Glutamatergic neuron (in vitro differentiated cells): ENCODE results near the gene KIF12. TPM values are rescaled to one million over a fixed set of nuclear protein-coding genes. Genes with fewer than 3 reads are reported as not detected.
"Not testable (repeated sequence)": the region's sequence is repeated elsewhere in the genome, so short reads cannot be mapped to it uniquely, and the experiment has no call there.

Source experiments
- DNase-seq: peaks from one replicate; pipeline ENCODE4 v3.0.0; 2022
- H3K27ac Mint-ChIP-seq: one replicate; pipeline ENCODE4 v1.8.0; 2020; ENCODE audit warnings: mild to moderate bottlenecking, mixed read lengths, inconsistent platforms; ENCODE audit not compliant: unreplicated experiment
- H3K27me3 Mint-ChIP-seq: one replicate; pipeline ENCODE4 v1.8.0; 2020; ENCODE audit warnings: mild to moderate bottlenecking, moderate library complexity, mixed read lengths, inconsistent platforms; ENCODE audit not compliant: unreplicated experiment
- H3K36me3 Mint-ChIP-seq: one replicate; pipeline ENCODE4 v1.8.0; 2020; ENCODE audit warnings: mild to moderate bottlenecking, mixed read lengths, inconsistent platforms; ENCODE audit not compliant: unreplicated experiment
- H3K4me1 Mint-ChIP-seq: one replicate; pipeline ENCODE4 v1.8.0; 2020; ENCODE audit warnings: mild to moderate bottlenecking, low read depth, mixed read lengths, inconsistent platforms; ENCODE audit not compliant: unreplicated experiment
- H3K4me3 Mint-ChIP-seq: one replicate; pipeline ENCODE4 v1.8.0; 2020; ENCODE audit warnings: mild to moderate bottlenecking, mixed read lengths, inconsistent platforms; ENCODE audit not compliant: unreplicated experiment
- H3K9me3 Mint-ChIP-seq: one replicate; pipeline ENCODE4 v1.8.0; 2020; ENCODE audit warnings: mild to moderate bottlenecking, moderate library complexity, mixed read lengths, inconsistent platforms; ENCODE audit not compliant: unreplicated experiment
- total RNA-seq: library from RNA; stranded (reverse); fragmentation: NEBNext Ultra II Directional; extraction: Animal tissue kit (Norgen Biotek cat#: 25700); gene quantifications from one replicate; pipeline ENCODE4 v1.2.1, GENCODE V29; 2021; ENCODE audit not compliant: unreplicated experiment
- TF ChIP-seq, protein P1 (sequence below): fragments of 200-600 bp; sonication (generic); IDR thresholded peaks from one replicate; pipeline ENCODE4 v1.5.0; 2021; ENCODE audit not compliant: partially characterized antibody, unreplicated experiment

KIF12 gene
- total RNA-seq, 1 donor from 2014 or later: 0.93 TPM

DNA sequence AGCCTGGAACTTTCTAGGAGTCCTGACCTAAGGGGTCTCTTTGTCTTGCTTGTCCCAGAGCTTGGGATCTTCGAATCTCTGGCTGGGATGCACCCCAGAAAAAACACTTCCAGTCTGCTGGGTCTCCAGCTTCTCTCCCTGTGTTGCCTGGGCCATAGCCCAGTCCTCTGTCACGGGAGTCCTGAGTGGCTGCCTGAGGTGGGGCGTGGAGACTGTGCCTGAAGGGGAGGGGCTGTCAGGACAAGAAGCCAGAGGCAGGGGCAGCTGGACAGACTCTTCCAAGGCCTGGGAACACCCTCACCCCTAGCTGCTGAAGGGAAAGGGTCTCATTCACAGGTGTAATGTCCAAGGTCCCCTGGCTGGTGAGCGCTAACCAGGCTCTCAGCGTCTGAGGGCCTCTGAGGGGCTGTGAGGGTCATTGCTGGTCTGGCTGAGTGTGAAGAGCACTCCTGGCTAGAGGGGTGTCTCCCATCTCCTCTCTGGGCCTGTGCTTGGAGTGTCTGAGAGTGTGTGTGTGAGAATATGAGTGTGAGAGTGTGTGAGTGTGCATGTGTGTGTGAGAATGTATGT lies 35.8 kb upstream of the KIF12 start:
- TF ChIP-seq, protein P1, sequence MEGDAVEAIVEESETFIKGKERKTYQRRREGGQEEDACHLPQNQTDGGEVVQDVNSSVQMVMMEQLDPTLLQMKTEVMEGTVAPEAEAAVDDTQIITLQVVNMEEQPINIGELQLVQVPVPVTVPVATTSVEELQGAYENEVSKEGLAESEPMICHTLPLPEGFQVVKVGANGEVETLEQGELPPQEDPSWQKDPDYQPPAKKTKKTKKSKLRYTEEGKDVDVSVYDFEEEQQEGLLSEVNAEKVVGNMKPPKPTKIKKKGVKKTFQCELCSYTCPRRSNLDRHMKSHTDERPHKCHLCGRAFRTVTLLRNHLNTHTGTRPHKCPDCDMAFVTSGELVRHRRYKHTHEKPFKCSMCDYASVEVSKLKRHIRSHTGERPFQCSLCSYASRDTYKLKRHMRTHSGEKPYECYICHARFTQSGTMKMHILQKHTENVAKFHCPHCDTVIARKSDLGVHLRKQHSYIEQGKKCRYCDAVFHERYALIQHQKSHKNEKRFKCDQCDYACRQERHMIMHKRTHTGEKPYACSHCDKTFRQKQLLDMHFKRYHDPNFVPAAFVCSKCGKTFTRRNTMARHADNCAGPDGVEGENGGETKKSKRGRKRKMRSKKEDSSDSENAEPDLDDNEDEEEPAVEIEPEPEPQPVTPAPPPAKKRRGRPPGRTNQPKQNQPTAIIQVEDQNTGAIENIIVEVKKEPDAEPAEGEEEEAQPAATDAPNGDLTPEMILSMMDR: no peak
- Mint-ChIP-seq H3K4me3 (no peak overlapping the region), H3K27ac (no peak overlapping the region), H3K9me3 (peaks cover 8% of the 10 kb centered on the region), H3K4me1 (no peaks in the 10 kb centered on the region), H3K27me3 (peaks cover 3% of the 10 kb centered on the region), H3K36me3 (peaks cover 14% of the 10 kb centered on the region)
- DNase-seq: no peak

DNA sequence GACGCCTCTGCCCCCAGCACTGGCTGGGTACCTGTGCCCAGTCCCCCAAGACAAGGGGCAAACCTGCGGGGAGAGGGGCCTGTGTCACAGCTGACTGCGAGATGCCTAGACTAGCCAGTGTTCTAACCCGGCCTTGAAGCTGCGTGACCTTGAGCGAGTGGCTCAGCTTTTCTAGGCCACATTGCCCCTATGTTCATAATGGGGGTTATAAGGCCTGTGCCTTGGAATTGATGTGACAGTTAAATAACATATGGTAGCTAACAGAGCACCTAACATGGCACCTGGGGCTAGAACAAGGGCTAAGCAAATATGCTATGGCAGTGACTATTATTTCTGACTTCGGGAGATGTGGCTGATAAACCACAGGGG lies 33.4 kb upstream of the KIF12 start:
- Mint-ChIP-seq H3K27me3 (peaks cover 5% of the 10 kb centered on the region), H3K9me3 (peaks cover 5% of the 10 kb centered on the region)
- TF ChIP-seq, protein P1: no peak

DNA sequence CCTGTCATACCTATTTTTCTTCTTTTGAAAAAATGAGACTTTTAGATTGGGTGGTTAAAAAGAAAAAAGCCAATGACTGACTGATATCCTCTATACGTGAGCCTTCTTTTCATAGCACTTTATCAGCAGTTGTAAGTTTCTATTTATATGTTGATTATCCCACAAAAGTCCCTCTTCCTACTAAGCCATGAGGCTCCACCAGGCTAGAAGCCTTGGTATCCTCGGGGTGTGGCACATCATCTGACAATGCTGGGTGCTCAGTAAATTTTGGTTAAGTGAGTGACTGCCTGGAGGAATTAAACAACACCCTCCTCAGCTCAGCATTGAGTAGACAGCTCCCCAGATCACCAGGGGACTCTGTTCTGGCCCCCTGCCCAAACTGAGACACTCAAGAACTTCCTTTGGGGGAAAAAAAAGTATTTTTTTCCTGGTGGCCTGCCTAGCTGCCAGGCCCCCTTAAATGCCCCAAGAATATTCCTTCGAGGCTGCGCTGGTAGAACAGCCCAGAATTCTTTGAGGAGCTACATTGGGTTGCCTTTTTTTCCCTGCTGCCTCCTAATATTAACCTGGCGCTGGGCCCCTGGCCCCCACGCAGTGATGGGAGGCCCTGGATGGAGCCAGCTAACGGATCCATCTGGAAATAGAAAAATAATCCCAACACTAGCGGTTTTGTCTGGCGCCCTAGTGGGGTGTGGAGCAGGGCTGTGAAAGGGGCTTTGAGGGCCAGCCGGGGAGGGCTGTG lies 32.9 kb upstream of the KIF12 start:
- TF ChIP-seq, protein P1: no peak
- Mint-ChIP-seq H3K36me3 (peaks cover 4% of the 10 kb centered on the region), H3K4me3 (no peak overlapping the region), H3K27ac (no peak overlapping the region), H3K4me1 (no peaks in the 10 kb centered on the region), H3K9me3 (peaks cover 3% of the 10 kb centered on the region), H3K27me3 (peaks cover 5% of the 10 kb centered on the region)
- DNase-seq: no peak

More for the DNA sequence above, 33.4 kb upstream of the KIF12 start:
- Mint-ChIP-seq H3K4me3 (no peak overlapping the region), H3K27ac (no peak overlapping the region), H3K4me1 (no peaks in the 10 kb centered on the region), H3K36me3 (peaks cover 10% of the 10 kb centered on the region)
- DNase-seq: no peak

DNA sequence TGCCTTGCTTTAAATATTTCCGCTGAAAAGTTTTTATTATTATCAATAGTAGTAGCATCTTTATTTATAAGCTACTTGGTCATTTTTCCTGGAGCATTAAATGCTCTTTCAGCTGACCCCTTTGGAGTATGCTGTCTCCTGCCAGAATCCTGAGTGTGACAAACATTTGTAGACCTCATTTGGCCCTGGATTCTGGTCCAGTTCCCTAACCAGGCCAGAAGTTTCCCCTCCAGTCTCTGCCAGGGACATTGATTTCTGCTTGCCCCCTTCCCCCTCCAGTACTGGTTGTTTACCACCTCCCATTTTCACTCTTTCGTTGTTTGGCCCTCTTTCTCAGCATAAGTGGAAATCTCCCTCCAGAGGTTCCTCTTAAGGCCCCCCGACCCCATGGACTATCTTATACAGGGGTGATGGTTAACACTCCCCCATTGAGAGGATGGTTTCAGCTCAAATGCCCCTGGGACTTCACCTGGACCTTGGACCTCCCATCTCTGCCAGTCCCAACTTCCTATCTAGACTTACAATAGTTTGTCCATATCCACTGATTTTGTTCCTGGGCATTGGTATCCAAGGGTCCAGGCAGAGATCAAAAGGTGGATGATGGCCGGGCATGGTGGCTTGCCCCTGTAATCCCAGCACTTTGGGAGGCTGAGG lies 31.7 kb upstream of the KIF12 start:
- no peak for DNase-seq
- peaks cover 3% of the 10 kb centered on the region for H3K9me3 Mint-ChIP-seq
- H3K4me3 Mint-ChIP-seq: no peak overlapping the region
- TF ChIP-seq, protein P1: no peak
- peaks cover 5% of the 10 kb centered on the region for H3K27me3 Mint-ChIP-seq
- H3K36me3 Mint-ChIP-seq: peaks cover 4% of the 10 kb centered on the region
- no peak overlapping the region for H3K27ac Mint-ChIP-seq
- no peaks in the 10 kb centered on the region for H3K4me1 Mint-ChIP-seq

DNA sequence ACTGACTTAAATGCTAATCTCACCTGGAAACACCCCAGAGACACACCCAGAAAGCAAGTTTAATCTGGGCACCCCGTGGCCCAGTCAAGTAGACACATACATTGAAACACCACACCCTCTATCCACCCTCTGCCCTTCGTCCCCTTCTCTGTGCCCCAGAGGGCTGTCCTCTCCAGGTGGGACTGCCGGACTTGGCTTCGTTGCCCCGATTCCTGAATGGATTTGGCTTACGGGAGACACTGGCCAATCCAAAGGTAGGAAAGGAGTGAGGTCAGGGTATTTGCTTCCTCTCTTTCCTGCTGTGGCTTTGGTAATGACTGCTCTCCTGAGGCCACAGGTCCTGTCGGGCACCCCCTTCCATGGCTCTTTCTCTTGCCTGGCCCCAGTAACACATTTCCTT lies 31.0 kb upstream of the KIF12 start:
- Mint-ChIP-seq H3K36me3 (peaks cover 4% of the 10 kb centered on the region), H3K27me3 (peaks cover 3% of the 10 kb centered on the region), H3K9me3 (peaks cover 3% of the 10 kb centered on the region), H3K4me3 (no peak overlapping the region), H3K27ac (no peak overlapping the region), H3K4me1 (no peaks in the 10 kb centered on the region)
- TF ChIP-seq, protein P1: no peak
- DNase-seq: no peak

DNA sequence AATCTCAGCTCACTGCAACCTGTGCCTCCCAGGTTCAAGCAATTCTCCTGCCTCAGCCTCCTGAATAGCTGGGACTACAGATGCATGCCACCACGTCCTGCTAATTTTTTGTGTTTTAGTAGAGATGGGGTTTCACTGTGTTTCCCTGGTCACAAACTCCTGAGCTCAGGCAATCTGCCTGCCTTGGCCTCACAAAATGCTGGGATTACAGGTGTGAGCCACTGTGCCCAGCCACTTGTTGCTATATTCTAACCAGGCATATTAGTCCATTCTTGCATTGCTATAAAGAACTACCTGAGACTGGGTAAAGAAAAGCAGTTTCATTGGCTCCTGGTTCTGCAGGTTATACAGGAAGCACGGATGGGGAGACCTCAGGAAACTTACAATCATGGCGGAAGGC lies 29.7 kb upstream of the KIF12 start:
- not testable (repeated sequence) for H3K27me3 Mint-ChIP-seq, H3K27ac Mint-ChIP-seq, H3K36me3 Mint-ChIP-seq

More for the DNA sequence above, 29.7 kb upstream of the KIF12 start:
- DNase-seq, H3K4me1 Mint-ChIP-seq, H3K4me3 Mint-ChIP-seq, H3K9me3 Mint-ChIP-seq: not testable (repeated sequence)
